ENCODE data around the gene PTPRH. TPM values are rescaled to one million over a fixed set of nuclear protein-coding genes. Genes with fewer than 3 reads are reported as not detected.
A peak's percentile ranks its signal among the peaks of the same experiment; 100 is the strongest.

The PTPRH gene
- total RNA-seq, 6 experiments from 2014 or later: 0.45 to 1.0 (median 0.59) TPM

GRCh38 chr19:55247621-55248099 lies 38.4 kb upstream of the PTPRH start:
- peak; percentile 55 for DNase-seq
- no peak for TF ChIP-seq CTCF (IDR thresholded peaks at IDR 0.05)
- peaks cover 3% of the 10 kb centered on the region for H3K36me3 Mint-ChIP-seq (ENCODE audit: low read depth)
- H3K4me3 Mint-ChIP-seq: no peak overlapping the region
- peaks cover 1% of the 10 kb centered on the region for H3K27me3 Mint-ChIP-seq (ENCODE audit: insufficient read depth)
- no peaks in the 10 kb centered on the region for H3K9me3 Mint-ChIP-seq
- peak overlapping the region; percentile 71 for H3K27ac Mint-ChIP-seq
- peaks cover 27% of the 10 kb centered on the region for H3K4me1 Mint-ChIP-seq (ENCODE audit: low read depth)

- Mint-ChIP-seq H3K4me3 (no peak overlapping the region), H3K36me3 (ENCODE audit: low read depth) (peaks cover 5% of the 10 kb centered on the region), H3K4me1 (ENCODE audit: low read depth) (peaks cover 25% of the 10 kb centered on the region), H3K27me3 (ENCODE audit: insufficient read depth) (peaks cover 1% of the 10 kb centered on the region), H3K27ac (no peak overlapping the region), H3K9me3 (no peaks in the 10 kb centered on the region)
- TF ChIP-seq CTCF (IDR thresholded peaks at IDR 0.05): no peak
- DNase-seq: no peak
These were observed 37.5 kb upstream of the PTPRH start for GRCh38 chr19:55246462-55247451.

GRCh38 chr19:55245236-55245904 lies 36.1 kb upstream of the PTPRH start:
- Mint-ChIP-seq H3K36me3 (ENCODE audit: low read depth) (peaks cover 8% of the 10 kb centered on the region), H3K4me3 (no peak overlapping the region), H3K4me1 (ENCODE audit: low read depth) (peaks cover 14% of the 10 kb centered on the region), H3K27me3 (ENCODE audit: insufficient read depth) (peaks cover 1% of the 10 kb centered on the region; the same call in 1 of the 2 replicates), H3K9me3 (no peaks in the 10 kb centered on the region), H3K27ac (no peak overlapping the region)
- TF ChIP-seq CTCF (IDR thresholded peaks at IDR 0.05): no peak
- no peak for DNase-seq

- Mint-ChIP-seq H3K4me1 (ENCODE audit: low read depth) (peaks cover 14% of the 10 kb centered on the region), H3K36me3 (ENCODE audit: low read depth) (peaks cover 10% of the 10 kb centered on the region), H3K27me3 (ENCODE audit: insufficient read depth) (peaks cover 1% of the 10 kb centered on the region; the same call in 1 of the 2 replicates), H3K4me3 (no peak overlapping the region), H3K9me3 (no peaks in the 10 kb centered on the region), H3K27ac (no peak overlapping the region)
- TF ChIP-seq CTCF (IDR thresholded peaks at IDR 0.05): no peak
- DNase-seq: no peak
These were observed 34.8 kb upstream of the PTPRH start for GRCh38 chr19:55244004-55244680.

- H3K9me3 Mint-ChIP-seq: no peaks in the 10 kb centered on the region
- no peak overlapping the region for H3K27ac Mint-ChIP-seq
- no peak overlapping the region for H3K4me3 Mint-ChIP-seq
- TF ChIP-seq CTCF (IDR thresholded peaks at IDR 0.05): no peak
- H3K27me3 Mint-ChIP-seq (ENCODE audit: insufficient read depth): peaks cover 1% of the 10 kb centered on the region; the same call in 1 of the 2 replicates
- H3K36me3 Mint-ChIP-seq (ENCODE audit: low read depth): peaks cover 10% of the 10 kb centered on the region
- DNase-seq: no peak
- H3K4me1 Mint-ChIP-seq (ENCODE audit: low read depth): 0 out of 2 replicates have a peak, but pooled peaks cover 2% of the 10 kb centered on the region
These were observed 33.2 kb upstream of the PTPRH start for GRCh38 chr19:55242517-55242916.

Measured in HFFc6 (cell line).